ENCODE results near the gene HDAC4.

The HDAC4 gene

GRCh38 chr2:239339241-239339640, 61.6 kb downstream of the HDAC4 start:
- no peaks in the 10 kb centered on the region for H3K36me3 ChIP-seq (ENCODE audit: insufficient read depth, low read length)
- H3K9me3 ChIP-seq (ENCODE audit: control insufficient read depth, insufficient read depth, low read length) = no peaks in the 10 kb centered on the region
- no peaks in the 10 kb centered on the region for H3K4me1 ChIP-seq (ENCODE audit: insufficient read depth, low read length)
- H3K9ac ChIP-seq (ENCODE audit: low read depth, low read length) = no peak overlapping the region

GRCh38 chr2:239337877-239338484, 62.8 kb downstream of the HDAC4 start:
- H3K36me3 ChIP-seq (ENCODE audit: insufficient read depth, low read length) = no peaks in the 10 kb centered on the region
- no peaks in the 10 kb centered on the region for H3K9me3 ChIP-seq (ENCODE audit: control insufficient read depth, insufficient read depth, low read length)
- no peaks in the 10 kb centered on the region for H3K4me1 ChIP-seq (ENCODE audit: insufficient read depth, low read length)
- no peak overlapping the region for H3K9ac ChIP-seq (ENCODE audit: low read depth, low read length)

- Histone ChIP-seq H3K4me1 (ENCODE audit: insufficient read depth, low read length) (no peaks in the 10 kb centered on the region), H3K36me3 (ENCODE audit: insufficient read depth, low read length) (no peaks in the 10 kb centered on the region), H3K9me3 (ENCODE audit: control insufficient read depth, insufficient read depth, low read length) (no peaks in the 10 kb centered on the region), H3K9ac (ENCODE audit: low read depth, low read length) (no peak overlapping the region)
Observed at GRCh38 chr2:239337122-239337876, 63.5 kb downstream of the HDAC4 start.

- Histone ChIP-seq H3K9ac (ENCODE audit: low read depth, low read length) (no peak overlapping the region), H3K9me3 (ENCODE audit: control insufficient read depth, insufficient read depth, low read length) (no peaks in the 10 kb centered on the region), H3K36me3 (ENCODE audit: insufficient read depth, low read length) (no peaks in the 10 kb centered on the region), H3K4me1 (ENCODE audit: insufficient read depth, low read length) (no peaks in the 10 kb centered on the region)
Observed at GRCh38 chr2:239331560-239331959, 69.3 kb downstream of the HDAC4 start.

GRCh38 chr2:239330836-239331235, 70.0 kb downstream of the HDAC4 start:
- no peak overlapping the region for H3K9ac ChIP-seq (ENCODE audit: low read depth, low read length)
- no peaks in the 10 kb centered on the region for H3K36me3 ChIP-seq (ENCODE audit: insufficient read depth, low read length)
- no peaks in the 10 kb centered on the region for H3K4me1 ChIP-seq (ENCODE audit: insufficient read depth, low read length)
- no peaks in the 10 kb centered on the region for H3K9me3 ChIP-seq (ENCODE audit: control insufficient read depth, insufficient read depth, low read length)

- Histone ChIP-seq H3K4me1 (ENCODE audit: insufficient read depth, low read length) (no peaks in the 10 kb centered on the region), H3K9me3 (ENCODE audit: control insufficient read depth, insufficient read depth, low read length) (no peaks in the 10 kb centered on the region), H3K36me3 (ENCODE audit: insufficient read depth, low read length) (no peaks in the 10 kb centered on the region), H3K9ac (ENCODE audit: low read depth, low read length) (no peak overlapping the region)
Observed at GRCh38 chr2:239329972-239330572, 70.7 kb downstream of the HDAC4 start.

GRCh38 chr2:239329284-239329971, 71.4 kb downstream of the HDAC4 start:
- Histone ChIP-seq H3K9me3 (ENCODE audit: control insufficient read depth, insufficient read depth, low read length) (no peaks in the 10 kb centered on the region), H3K9ac (ENCODE audit: low read depth, low read length) (no peak overlapping the region), H3K4me1 (ENCODE audit: insufficient read depth, low read length) (no peaks in the 10 kb centered on the region), H3K36me3 (ENCODE audit: insufficient read depth, low read length) (no peaks in the 10 kb centered on the region)

- H3K9ac ChIP-seq (ENCODE audit: low read depth, low read length) = no peak overlapping the region
- H3K4me1 ChIP-seq (ENCODE audit: insufficient read depth, low read length) = no peaks in the 10 kb centered on the region
- H3K36me3 ChIP-seq (ENCODE audit: insufficient read depth, low read length) = no peaks in the 10 kb centered on the region
- H3K9me3 ChIP-seq (ENCODE audit: control insufficient read depth, insufficient read depth, low read length) = no peaks in the 10 kb centered on the region
Observed at GRCh38 chr2:239328351-239329191, 72.2 kb downstream of the HDAC4 start.

- no peaks in the 10 kb centered on the region for H3K9me3 ChIP-seq (ENCODE audit: control insufficient read depth, insufficient read depth, low read length)
- no peaks in the 10 kb centered on the region for H3K4me1 ChIP-seq (ENCODE audit: insufficient read depth, low read length)
- no peaks in the 10 kb centered on the region for H3K36me3 ChIP-seq (ENCODE audit: insufficient read depth, low read length)
- no peak overlapping the region for H3K9ac ChIP-seq (ENCODE audit: low read depth, low read length)
Observed at GRCh38 chr2:239327536-239328350, 73.1 kb downstream of the HDAC4 start.

- no peaks in the 10 kb centered on the region for H3K36me3 ChIP-seq (ENCODE audit: insufficient read depth, low read length)
- no peak overlapping the region for H3K9ac ChIP-seq (ENCODE audit: low read depth, low read length)
- H3K4me1 ChIP-seq (ENCODE audit: insufficient read depth, low read length) = no peaks in the 10 kb centered on the region
Observed at GRCh38 chr2:239326831-239327535, 73.8 kb downstream of the HDAC4 start.

GRCh38 chr2:239324456-239324855, 76.4 kb downstream of the HDAC4 start:
- H3K9ac ChIP-seq (ENCODE audit: low read depth, low read length) = no peak overlapping the region
- no peaks in the 10 kb centered on the region for H3K4me1 ChIP-seq (ENCODE audit: insufficient read depth, low read length)
- H3K36me3 ChIP-seq (ENCODE audit: insufficient read depth, low read length) = no peaks in the 10 kb centered on the region
- H3K9me3 ChIP-seq (ENCODE audit: control insufficient read depth, insufficient read depth, low read length) = no peaks in the 10 kb centered on the region

More at GRCh38 chr2:239326831-239327535, 73.8 kb downstream of the HDAC4 start:
- no peaks in the 10 kb centered on the region for H3K9me3 ChIP-seq (ENCODE audit: control insufficient read depth, insufficient read depth, low read length)

GRCh38 chr2:239323447-239323846, 77.4 kb downstream of the HDAC4 start:
- H3K9ac ChIP-seq (ENCODE audit: low read depth, low read length) = no peak overlapping the region
- H3K9me3 ChIP-seq (ENCODE audit: control insufficient read depth, insufficient read depth, low read length) = no peaks in the 10 kb centered on the region
- no peaks in the 10 kb centered on the region for H3K36me3 ChIP-seq (ENCODE audit: insufficient read depth, low read length)
- H3K4me1 ChIP-seq (ENCODE audit: insufficient read depth, low read length) = no peaks in the 10 kb centered on the region
